WTC11 (cell line): ENCODE measurements around the gene PNMA8B. TPM values are rescaled to one million over a fixed set of nuclear protein-coding genes. Genes with fewer than 3 reads are reported as not detected.

ENCODE experiments used
- ATAC-seq: fragments of 200-7000 bp; cut with Tn5 transposase; 2 replicates; pipeline ENCODE4 v1.10.0; 2021; ENCODE audit warnings: mild to moderate bottlenecking, moderate library complexity
- CTCF ChIA-PET: fragments of 300-600 bp; sonication (Branson Sonifier 250); formaldehyde crosslinking; loops from one replicate; lab custom pipeline; 2021; ENCODE audit warnings: antibody characterized with exemption; lab: Charles Lee
- POLR2A ChIA-PET: fragments of 350-600 bp; sonication (Branson Sonifier 250); formaldehyde crosslinking; loops from one replicate; lab custom pipeline; 2021; ENCODE audit warnings: antibody characterized with exemption; lab: Charles Lee
- DNase-seq: peaks from one replicate; pipeline ENCODE4 v3.0.0; 2021; ENCODE audit warnings: low spot score
- H3K27ac Mint-ChIP-seq: 2 replicates; pipeline ENCODE4 v1.8.0; 2021; ENCODE audit warnings: mixed read lengths
- H3K27me3 Mint-ChIP-seq: 2 replicates; pipeline ENCODE4 v1.8.0; 2021; ENCODE audit warnings: low read depth, mild to moderate bottlenecking, moderate library complexity, mixed read lengths
- H3K36me3 Mint-ChIP-seq: 2 replicates; pipeline ENCODE4 v1.8.0; 2021; ENCODE audit warnings: mixed read lengths
- H3K4me1 Mint-ChIP-seq: 2 replicates; pipeline ENCODE4 v1.8.0; 2022; ENCODE audit warnings: mixed read lengths
- H3K4me3 Mint-ChIP-seq: 2 replicates; pipeline ENCODE4 v1.8.0; 2021; ENCODE audit warnings: mild to moderate bottlenecking, moderate library complexity, mixed read lengths
- H3K9me3 Mint-ChIP-seq: 2 replicates; pipeline ENCODE4 v1.8.0; 2021; ENCODE audit warnings: mixed read lengths
- ATF1 ChIP-seq: sonication (generic); formaldehyde crosslinking; IDR thresholded peaks from 2 replicates; pipeline ENCODE4 v1.8.1; 2023; ENCODE audit warnings: mild to moderate bottlenecking, moderate library complexity, missing genetic modification reagents
- ATF3 ChIP-seq: sonication (generic); formaldehyde crosslinking; conservative IDR thresholded peaks from 2 replicates; pipeline ENCODE4 v1.8.1; 2022; ENCODE audit warnings: mild to moderate bottlenecking, missing genetic modification reagents
- ERG ChIP-seq: fragments of 250-450 bp; sonication (Bioruptor Pico); IDR thresholded peaks from 2 replicates; pipeline ENCODE4 v1.8.0; 2021; ENCODE audit warnings: mild to moderate bottlenecking
- FOXK1 ChIP-seq: sonication (generic); formaldehyde crosslinking; IDR thresholded peaks from 2 replicates; pipeline ENCODE4 v1.8.0; 2022; ENCODE audit warnings: mild to moderate bottlenecking, moderate library complexity, missing genetic modification reagents
- IRF1 ChIP-seq: sonication (generic); formaldehyde crosslinking; IDR thresholded peaks from 2 replicates; pipeline ENCODE4 v1.8.0; 2023; ENCODE audit warnings: missing genetic modification reagents
- JAZF1 ChIP-seq: fragments of 250-450 bp; sonication (Bioruptor Pico); IDR thresholded peaks from 2 replicates; pipeline ENCODE4 v1.9.0; 2021; ENCODE audit warnings: moderate library complexity, mild to moderate bottlenecking, inconsistent platforms
- KAT7 ChIP-seq: sonication (generic); formaldehyde crosslinking; IDR thresholded peaks from 2 replicates; pipeline ENCODE4 v1.8.1; 2023; ENCODE audit warnings: missing genetic modification reagents, mild to moderate bottlenecking, borderline replicate concordance
- MLX ChIP-seq: sonication (generic); formaldehyde crosslinking; IDR thresholded peaks from 2 replicates; pipeline ENCODE4 v1.8.1; 2023; ENCODE audit warnings: mild to moderate bottlenecking, missing genetic modification reagents, moderate library complexity
- MYBL2 ChIP-seq: sonication (generic); formaldehyde crosslinking; IDR thresholded peaks from 2 replicates; pipeline ENCODE4 v1.8.1; 2023; ENCODE audit warnings: mild to moderate bottlenecking, moderate library complexity, missing genetic modification reagents
- NFATC4 ChIP-seq: fragments of 250-450 bp; sonication (Bioruptor Pico); IDR thresholded peaks from 2 replicates; pipeline ENCODE4 v1.9.0; 2021; ENCODE audit warnings: mild to moderate bottlenecking
- NR2C2 ChIP-seq: sonication (generic); formaldehyde crosslinking; IDR thresholded peaks from 2 replicates; pipeline ENCODE4 v1.8.0; 2022; ENCODE audit warnings: mild to moderate bottlenecking, missing genetic modification reagents
- NR3C1 ChIP-seq: sonication (generic); formaldehyde crosslinking; conservative IDR thresholded peaks from 2 replicates; pipeline ENCODE4 v1.8.1; 2023; ENCODE audit warnings: low read depth, mild to moderate bottlenecking, missing genetic modification reagents
- PRRX2 ChIP-seq: fragments of 250-450 bp; sonication (Bioruptor Pico); IDR thresholded peaks from 2 replicates; pipeline ENCODE4 v1.8.0; 2021; ENCODE audit warnings: mild to moderate bottlenecking
- SMAD4 ChIP-seq: sonication (generic); formaldehyde crosslinking; IDR thresholded peaks from 2 replicates; pipeline ENCODE4 v1.8.0; 2022; ENCODE audit warnings: mild to moderate bottlenecking, missing genetic modification reagents
- SOX15 ChIP-seq: fragments of 250-450 bp; sonication (Bioruptor Pico); IDR thresholded peaks from 2 replicates; pipeline ENCODE4 v1.9.0; 2021; ENCODE audit warnings: mild to moderate bottlenecking
- STAT6 ChIP-seq: sonication (generic); formaldehyde crosslinking; conservative IDR thresholded peaks from 2 replicates; pipeline ENCODE4 v1.8.1; 2023; ENCODE audit warnings: mild to moderate bottlenecking, low read depth, missing genetic modification reagents, moderate library complexity
- ZNF138 ChIP-seq: sonication (generic); formaldehyde crosslinking; conservative IDR thresholded peaks from 2 replicates; pipeline ENCODE4 v1.8.1; 2022; ENCODE audit warnings: mild to moderate bottlenecking, moderate library complexity, missing genetic modification reagents
- ZNF532 ChIP-seq: fragments of 250-450 bp; sonication (Bioruptor Pico); IDR thresholded peaks from 2 replicates; pipeline ENCODE4 v1.9.0; 2021; ENCODE audit warnings: mild to moderate bottlenecking, borderline replicate concordance
- total RNA-seq: library from RNA; stranded (reverse); gene quantifications from 3 replicates; pipeline ENCODE4 v1.2.3, GENCODE V29; 2021

Gene PNMA8B
- total RNA-seq, 1 experiment from 2014 or later = 2.8 TPM

- ATAC-seq = no peak
- Mint-ChIP-seq H3K36me3 (no peaks in the 10 kb centered on the region), H3K27me3 (peaks cover 58% of the 10 kb centered on the region), H3K9me3 (no peaks in the 10 kb centered on the region), H3K4me1 (peaks cover 34% of the 10 kb centered on the region)
- CTCF ChIA-PET = interaction anchor here (5.1 to 5.4 kb wide), 2 partner anchors 81 to 90 kb away, joined by 47 to 71 read pairs; no protein-coding TSS in a partner anchor
- TF ChIP-seq ZNF138 (CRISPR knock-in tag) = no peak
- no peak for TF ChIP-seq ATF3 (CRISPR knock-in tag)
- TF ChIP-seq SMAD4 (CRISPR knock-in tag) = no peak
- no peak for TF ChIP-seq ERG (CRISPR knock-in tag)
- TF ChIP-seq JAZF1 (CRISPR knock-in tag) = no peak
- TF ChIP-seq ZNF532 (CRISPR knock-in tag) = no peak
- TF ChIP-seq ATF1 (CRISPR knock-in tag) = no peak
- TF ChIP-seq IRF1 (CRISPR knock-in tag) = no peak
- TF ChIP-seq FOXK1 (CRISPR knock-in tag) = no peak
- TF ChIP-seq MLX = no peak
- no peak for TF ChIP-seq SOX15 (CRISPR knock-in tag)
- no peak for TF ChIP-seq NFATC4 (CRISPR knock-in tag)
- TF ChIP-seq MYBL2 (CRISPR knock-in tag) = no peak
- no peak for TF ChIP-seq NR3C1 (CRISPR knock-in tag)
- no peak for TF ChIP-seq NR2C2 (CRISPR knock-in tag)
- TF ChIP-seq KAT7 (CRISPR knock-in tag) = no peak
- no peak for TF ChIP-seq STAT6 (CRISPR knock-in tag)
- TF ChIP-seq PRRX2 (CRISPR knock-in tag) = no peak
- TF ChIP-seq, all 79 proteins: peak for 0
- POLR2A ChIA-PET = no interaction called here
- DNase-seq = no peak
- Mint-ChIP-seq H3K4me3 (no peak overlapping the region), H3K27ac (no peak overlapping the region)
These were observed 9.3 kb downstream of the PNMA8B start for GRCh38 chr19:46486358-46486757.
